ENCODE data around the gene SLC13A5. TPM values are rescaled to one million over a fixed set of nuclear protein-coding genes. Genes with fewer than 3 reads are reported as not detected.
A peak's percentile ranks its signal among the peaks of the same experiment; 100 is the strongest.

Gene SLC13A5
- total RNA-seq, 1 donor from 2014 or later = 1.3 TPM

GRCh38 chr17:6711081-6711674, 2.0 kb downstream of the SLC13A5 start:
- H3K27me3 Mint-ChIP-seq (ENCODE audit: unreplicated experiment) = peaks cover 21% of the 10 kb centered on the region
- peak overlapping the region; percentile 85 for H3K4me3 Mint-ChIP-seq (ENCODE audit: unreplicated experiment)
- peaks cover 17% of the 10 kb centered on the region for H3K4me1 Mint-ChIP-seq (ENCODE audit: unreplicated experiment)
- TF ChIP-seq CTCF (IDR thresholded peaks at IDR 0.05; ENCODE audit: unreplicated experiment) = no peak
- no peak overlapping the region for H3K27ac Mint-ChIP-seq (ENCODE audit: unreplicated experiment)
- no peaks in the 10 kb centered on the region for H3K9me3 Mint-ChIP-seq (ENCODE audit: unreplicated experiment)
- DNase-seq (ENCODE audit: low spot score) = no peak
- H3K36me3 Mint-ChIP-seq (ENCODE audit: low read depth, unreplicated experiment) = peaks cover 9% of the 10 kb centered on the region

- no peak for DNase-seq (ENCODE audit: low spot score)
- Mint-ChIP-seq H3K4me3 (ENCODE audit: unreplicated experiment) (no peak overlapping the region), H3K9me3 (ENCODE audit: unreplicated experiment) (no peaks in the 10 kb centered on the region), H3K27ac (ENCODE audit: unreplicated experiment) (no peak overlapping the region), H3K27me3 (ENCODE audit: unreplicated experiment) (peaks cover 24% of the 10 kb centered on the region), H3K4me1 (ENCODE audit: unreplicated experiment) (peaks cover 17% of the 10 kb centered on the region), H3K36me3 (ENCODE audit: low read depth, unreplicated experiment) (peaks cover 9% of the 10 kb centered on the region)
- no peak for TF ChIP-seq CTCF (IDR thresholded peaks at IDR 0.05; ENCODE audit: unreplicated experiment)
These were observed 2.9 kb downstream of the SLC13A5 start for GRCh38 chr17:6710317-6710716.

- Mint-ChIP-seq H3K36me3 (ENCODE audit: low read depth, unreplicated experiment) (peaks cover 4% of the 10 kb centered on the region), H3K9me3 (ENCODE audit: unreplicated experiment) (no peaks in the 10 kb centered on the region), H3K27ac (ENCODE audit: unreplicated experiment) (no peak overlapping the region), H3K4me3 (ENCODE audit: unreplicated experiment) (no peak overlapping the region), H3K27me3 (ENCODE audit: unreplicated experiment) (peaks cover 20% of the 10 kb centered on the region), H3K4me1 (ENCODE audit: unreplicated experiment) (peaks cover 13% of the 10 kb centered on the region)
- TF ChIP-seq CTCF (IDR thresholded peaks at IDR 0.05; ENCODE audit: unreplicated experiment) = no peak
- no peak for DNase-seq (ENCODE audit: low spot score)
These were observed 4.7 kb downstream of the SLC13A5 start for GRCh38 chr17:6708357-6708961.

- peaks cover 7% of the 10 kb centered on the region for H3K4me1 Mint-ChIP-seq (ENCODE audit: unreplicated experiment)
- no peak for DNase-seq (ENCODE audit: low spot score)
- no peak for TF ChIP-seq CTCF (IDR thresholded peaks at IDR 0.05; ENCODE audit: unreplicated experiment)
- no peaks in the 10 kb centered on the region for H3K9me3 Mint-ChIP-seq (ENCODE audit: unreplicated experiment)
- H3K36me3 Mint-ChIP-seq (ENCODE audit: low read depth, unreplicated experiment) = peaks cover 4% of the 10 kb centered on the region
- no peak overlapping the region for H3K27ac Mint-ChIP-seq (ENCODE audit: unreplicated experiment)
- H3K27me3 Mint-ChIP-seq (ENCODE audit: unreplicated experiment) = peaks cover 11% of the 10 kb centered on the region
- no peak overlapping the region for H3K4me3 Mint-ChIP-seq (ENCODE audit: unreplicated experiment)
These were observed 6.2 kb downstream of the SLC13A5 start for GRCh38 chr17:6706996-6707395.

- TF ChIP-seq CTCF (IDR thresholded peaks at IDR 0.05; ENCODE audit: unreplicated experiment) = no peak
- H3K4me3 Mint-ChIP-seq (ENCODE audit: unreplicated experiment) = no peak overlapping the region
- no peak overlapping the region for H3K27ac Mint-ChIP-seq (ENCODE audit: unreplicated experiment)
- no peaks in the 10 kb centered on the region for H3K9me3 Mint-ChIP-seq (ENCODE audit: unreplicated experiment)
- peaks cover 3% of the 10 kb centered on the region for H3K36me3 Mint-ChIP-seq (ENCODE audit: low read depth, unreplicated experiment)
- peaks cover 3% of the 10 kb centered on the region for H3K4me1 Mint-ChIP-seq (ENCODE audit: unreplicated experiment)
- H3K27me3 Mint-ChIP-seq (ENCODE audit: unreplicated experiment) = peaks cover 8% of the 10 kb centered on the region
- DNase-seq (ENCODE audit: low spot score) = no peak
These were observed 6.7 kb downstream of the SLC13A5 start for GRCh38 chr17:6706499-6706898.

Data from endothelial cell (in vitro differentiated cells).